ENCODE measurements around the gene RABL6.
A peak's percentile ranks its signal among the peaks of the same experiment; 100 is the strongest.

GRCh38 chr9:136790640-136791515 is 16.9 kb upstream of the RABL6 start, which contains the start of gene TMEM141:
- TF ChIP-seq POLR2AphosphoS5 (IDR thresholded peaks at IDR 0.05; ENCODE audit: low read depth) (peak; percentile 77), CTCF (IDR thresholded peaks at IDR 0.05; ENCODE audit: insufficient read depth, low read length) (no peak)
